HG02840 (cell line): Measurements from ENCODE around the gene PEAR1.

ENCODE experiments used
- ATAC-seq: cut with Tn5 transposase; IDR thresholded peaks from one replicate; pipeline ENCODE4 v1.9.1; 2021; ENCODE audit warnings: mild to moderate bottlenecking, moderate library complexity, moderate number of reproducible peaks; ENCODE audit not compliant: unreplicated experiment, low FRiP score

The PEAR1 gene

GRCh38 chr1:156933136-156933535 is 39.6 kb downstream of the PEAR1 start:
- no peak for ATAC-seq

DNA sequence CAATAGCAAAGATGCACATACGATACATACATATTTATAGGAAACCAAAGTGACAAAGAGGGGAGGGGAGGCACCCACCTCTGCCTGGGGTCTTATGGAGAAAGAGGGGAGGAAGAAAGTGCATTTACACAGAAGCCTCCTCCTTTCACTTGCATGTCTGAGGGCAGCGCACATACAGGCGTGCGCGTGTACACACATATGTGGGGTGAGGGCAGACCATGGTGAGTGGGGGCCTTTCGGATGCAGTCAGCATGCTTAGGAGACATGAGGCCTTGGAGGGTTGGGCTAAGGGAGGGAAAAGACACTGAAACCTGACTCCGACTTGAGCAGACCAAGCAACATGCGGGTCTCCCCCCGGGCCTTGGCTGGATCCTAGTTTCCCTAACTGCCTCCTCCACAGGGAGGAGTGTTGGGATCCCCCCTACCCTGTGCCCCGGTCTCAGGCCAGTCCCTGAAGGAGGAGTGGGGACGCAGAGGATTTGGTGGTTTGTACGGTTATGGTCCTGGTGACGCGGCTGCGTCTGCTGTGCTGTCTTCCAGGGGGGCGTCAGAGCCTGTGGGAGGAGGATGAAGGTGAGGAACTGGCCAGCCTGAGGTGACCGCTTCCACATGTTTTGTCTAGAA is 42.1 kb downstream of the PEAR1 start:
- ATAC-seq, result no peak

DNA sequence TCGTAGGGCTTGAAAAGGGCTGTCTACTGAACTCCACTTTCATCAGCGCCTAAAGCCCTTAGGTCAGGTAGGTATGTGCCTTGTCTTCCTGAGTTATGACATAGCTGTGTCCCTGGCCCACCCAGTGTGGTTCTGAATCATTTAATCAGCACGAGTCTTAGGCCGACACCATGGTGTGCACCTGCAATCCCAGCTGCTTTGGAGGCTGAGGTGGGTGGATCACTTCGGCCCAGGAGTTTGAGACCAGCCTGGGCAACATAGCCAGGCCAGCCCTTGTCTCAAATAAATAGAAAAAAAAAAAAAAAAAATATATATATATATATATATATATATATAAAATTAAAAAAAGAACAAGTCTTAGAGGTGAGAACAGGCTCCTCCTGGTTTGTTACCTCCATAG is 42.7 kb downstream of the PEAR1 start:
- ATAC-seq, result no peak

- no peak for ATAC-seq
Observed at GRCh38 chr1:156936721-156937220, 43.3 kb downstream of the PEAR1 start.

DNA sequence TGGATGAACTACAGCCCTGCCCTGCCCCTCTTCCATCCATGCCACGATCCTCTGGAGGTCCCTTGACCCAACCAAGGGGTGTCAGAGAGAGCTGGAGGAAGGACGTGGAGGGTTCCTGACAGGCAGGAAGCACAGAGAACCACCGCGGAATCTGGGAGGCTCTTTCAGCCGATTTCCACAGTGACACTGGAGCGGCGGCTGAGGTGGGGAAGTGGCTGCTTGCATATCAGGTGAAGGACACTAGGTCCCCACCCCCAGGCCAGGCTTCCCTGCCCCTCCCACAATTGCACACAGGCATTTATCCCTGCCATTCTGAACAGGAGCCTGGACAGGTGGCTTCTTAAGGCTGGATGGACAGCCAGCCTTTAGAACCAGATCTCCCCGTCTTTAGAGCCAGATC is 44.4 kb downstream of the PEAR1 start:
- ATAC-seq, result no peak

DNA sequence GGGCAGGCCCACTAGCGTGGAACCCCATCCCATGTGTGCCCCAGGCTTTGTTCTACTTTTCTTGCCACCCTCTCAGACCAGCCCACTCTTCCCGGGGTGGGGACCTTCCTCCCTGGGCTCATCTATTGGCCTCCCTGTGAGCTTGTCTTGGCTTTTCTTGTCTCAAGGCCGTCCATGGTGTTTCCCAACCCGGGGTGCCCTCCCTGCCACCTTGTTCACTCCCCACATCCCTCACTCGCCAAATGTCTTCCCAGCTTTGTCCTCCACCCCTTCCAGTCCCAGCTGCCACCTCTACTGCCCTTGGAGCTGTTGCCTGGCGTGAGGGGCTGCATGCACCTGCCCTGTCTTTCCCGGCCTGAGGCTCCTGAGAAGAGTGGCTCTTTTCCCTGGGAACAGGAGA is 45.3 kb downstream of the PEAR1 start:
- ATAC-seq, result no peak

- no peak for ATAC-seq
Observed at GRCh38 chr1:156939786-156940334, 46.3 kb downstream of the PEAR1 start.

GRCh38 chr1:156941675-156942074 is 48.2 kb downstream of the PEAR1 start:
- no peak for ATAC-seq

GRCh38 chr1:156942176-156942575 is 48.7 kb downstream of the PEAR1 start:
- no peak for ATAC-seq

GRCh38 chr1:156942576-156942975 is 49.1 kb downstream of the PEAR1 start:
- no peak for ATAC-seq

DNA sequence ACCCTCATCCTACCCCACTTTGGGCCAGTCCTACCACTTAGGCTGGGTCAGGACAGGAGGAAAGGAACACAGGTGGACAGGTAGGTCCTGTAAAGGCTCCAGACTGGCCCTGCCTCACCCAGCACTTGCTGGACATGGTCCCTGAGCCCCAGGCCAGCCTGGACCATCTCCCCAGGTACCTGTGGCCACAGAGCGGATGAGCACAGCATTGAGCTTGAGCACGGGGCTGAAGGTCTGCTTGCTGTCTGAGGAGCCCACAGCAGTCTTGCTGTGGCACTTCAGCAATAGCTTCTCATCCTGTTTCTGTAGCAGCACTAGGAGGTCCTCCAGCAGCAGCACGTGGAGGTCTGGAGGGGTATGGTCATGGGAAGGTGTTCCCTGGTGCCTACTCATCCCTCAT is 50.2 kb downstream of the PEAR1 start:
- ATAC-seq, result no peak

GRCh38 chr1:156944268-156944667 is 50.8 kb downstream of the PEAR1 start:
- no peak for ATAC-seq

DNA sequence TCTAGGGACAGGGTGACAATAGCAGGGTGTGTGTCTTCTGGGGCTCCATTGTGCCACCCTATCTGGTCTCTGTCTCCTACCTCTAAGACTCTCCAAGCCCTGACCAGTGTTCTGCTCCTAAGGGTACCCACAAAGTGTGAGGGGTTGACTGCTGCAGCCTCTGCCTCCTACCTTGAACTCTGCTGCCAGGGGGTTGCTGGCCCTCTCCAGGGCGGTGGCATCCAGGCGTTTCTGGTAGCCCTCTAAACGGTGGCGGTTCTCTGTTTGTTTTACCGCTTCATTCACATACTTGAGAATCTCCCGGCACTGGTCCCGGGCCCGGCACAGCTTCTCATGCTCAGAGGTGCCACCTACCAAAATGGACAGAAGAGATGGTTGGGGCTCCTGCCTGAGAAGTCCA is 51.3 kb downstream of the PEAR1 start:
- ATAC-seq, result no peak

GRCh38 chr1:156945881-156946661 is 52.6 kb downstream of the PEAR1 start:
- ATAC-seq, result no peak

GRCh38 chr1:156947127-156947526 is 53.6 kb downstream of the PEAR1 start:
- no peak for ATAC-seq

DNA sequence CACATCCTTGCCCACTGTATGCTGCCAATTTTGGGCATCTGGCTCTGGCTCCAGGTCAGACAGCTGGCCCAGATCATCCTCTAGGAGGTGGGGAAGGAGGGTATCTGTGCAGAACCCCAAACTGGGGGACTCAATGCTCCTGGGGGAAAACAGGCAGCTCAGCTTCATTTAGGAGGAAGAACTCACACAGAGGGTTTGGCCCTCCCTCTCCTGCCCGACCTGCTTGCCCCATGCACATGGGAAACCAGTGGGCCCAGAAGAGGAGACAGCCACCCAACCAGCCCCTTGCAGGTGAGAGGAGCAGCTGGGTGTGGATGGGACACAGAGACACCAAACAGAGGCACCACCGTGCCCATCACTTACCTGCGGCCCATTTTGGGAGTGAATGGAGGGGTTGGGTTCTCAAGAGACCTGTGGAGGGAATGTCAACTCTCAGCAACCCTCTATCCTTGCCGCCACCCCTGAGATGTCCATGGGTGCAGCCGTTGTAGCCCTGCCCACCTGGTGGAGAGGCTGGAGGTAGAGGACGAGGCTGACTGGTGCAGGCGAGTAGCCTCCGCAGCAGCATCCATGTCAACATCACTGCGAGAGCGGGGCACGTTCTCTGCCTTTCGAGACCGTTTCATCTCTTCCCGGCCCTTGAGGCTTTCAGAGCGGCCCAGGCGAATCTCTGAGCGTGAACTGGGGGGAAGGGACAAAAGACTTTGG is 54.5 kb downstream of the PEAR1 start:
- no peak for ATAC-seq

GRCh38 chr1:156948708-156949107 is 55.2 kb downstream of the PEAR1 start:
- ATAC-seq, result no peak

DNA sequence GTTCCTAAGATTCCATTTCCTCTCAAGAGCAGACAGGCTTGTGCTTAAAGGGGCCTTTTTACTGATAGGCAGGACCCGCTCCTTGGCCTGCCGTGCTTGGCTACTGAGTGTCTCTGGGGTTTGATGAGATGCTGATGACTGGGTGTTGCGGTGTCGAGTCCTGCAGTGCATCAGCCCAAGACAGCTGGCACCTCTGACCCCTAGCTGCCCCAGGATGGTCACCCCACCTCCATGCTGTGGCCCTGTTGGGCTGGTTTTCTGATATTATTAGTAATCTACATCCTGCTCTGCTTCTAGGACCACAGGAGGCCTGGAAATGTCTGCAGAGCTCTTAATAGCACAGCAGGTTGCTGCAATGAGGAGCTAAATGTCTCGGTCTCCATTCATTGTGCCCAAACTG is 55.6 kb downstream of the PEAR1 start:
- ATAC-seq, result no peak

GRCh38 chr1:156951371-156951770 is 57.9 kb downstream of the PEAR1 start:
- ATAC-seq, result no peak

DNA sequence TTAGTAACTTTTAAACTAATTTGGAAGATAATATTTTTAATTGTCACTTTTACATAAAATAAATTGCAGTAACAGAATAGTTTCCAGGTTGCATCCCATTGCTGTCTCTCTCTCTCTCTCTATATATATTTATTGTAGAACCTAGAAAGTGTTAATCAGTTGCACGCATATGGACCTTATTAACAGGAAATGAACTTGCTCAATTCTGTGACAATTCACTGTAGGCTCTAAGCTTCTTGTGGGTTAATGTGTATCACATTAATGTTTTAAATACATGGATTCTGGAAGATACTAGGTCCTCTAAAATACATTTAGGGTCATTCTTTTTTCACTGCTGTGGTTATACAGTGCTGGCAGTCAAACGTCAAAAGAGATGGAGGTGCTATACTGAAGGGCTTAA is 60.1 kb downstream of the PEAR1 start:
- no peak for ATAC-seq

- ATAC-seq, result no peak
Observed at GRCh38 chr1:156956333-156956732, 62.8 kb downstream of the PEAR1 start.
